ENCODE data around the gene KRTAP5-6.
A peak's percentile ranks its signal among the peaks of the same experiment; 100 is the strongest.

Gene KRTAP5-6

DNA sequence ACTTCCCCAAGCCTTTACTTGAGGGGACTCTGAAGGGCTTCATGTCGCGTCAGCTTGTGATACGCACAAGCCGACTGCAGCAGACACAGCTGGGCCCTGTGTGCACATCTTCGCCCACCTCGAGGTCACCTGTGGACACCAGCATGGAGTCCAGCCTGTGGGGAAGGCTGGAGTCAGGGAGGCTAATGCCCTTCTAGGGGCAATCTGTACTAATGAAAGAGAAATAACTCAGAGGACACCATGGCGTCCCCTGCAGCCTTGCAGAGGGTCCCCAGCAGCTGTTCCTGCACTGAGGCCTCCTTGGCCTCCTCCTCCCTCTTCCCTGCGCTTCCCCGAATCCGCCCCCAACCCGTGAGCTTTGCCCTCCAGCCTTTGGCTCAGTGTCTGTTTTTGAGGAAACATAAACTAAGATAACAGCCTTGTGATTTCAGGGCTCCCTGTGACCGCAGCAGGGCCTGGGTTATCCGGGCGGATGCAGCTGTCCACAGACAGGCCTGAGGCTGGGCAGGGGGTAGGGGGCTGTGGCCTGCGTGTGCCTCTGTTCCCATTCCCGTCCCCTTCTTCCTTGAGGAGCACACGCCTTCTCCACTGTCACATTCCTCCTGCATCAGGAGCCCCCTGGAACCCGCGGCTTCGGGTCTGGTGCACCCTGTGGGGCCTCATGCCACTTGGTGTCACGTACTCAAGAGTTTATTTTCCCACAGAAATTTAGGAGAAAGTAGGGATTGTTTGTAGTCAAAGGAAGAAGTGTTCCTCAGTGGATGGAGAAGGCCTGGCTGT lies 42.4 kb upstream of the KRTAP5-6 start:
- H3K27me3 Mint-ChIP-seq (ENCODE audit: low read depth) = peaks cover 21% of the 10 kb centered on the region
- TF ChIP-seq, protein P1, sequence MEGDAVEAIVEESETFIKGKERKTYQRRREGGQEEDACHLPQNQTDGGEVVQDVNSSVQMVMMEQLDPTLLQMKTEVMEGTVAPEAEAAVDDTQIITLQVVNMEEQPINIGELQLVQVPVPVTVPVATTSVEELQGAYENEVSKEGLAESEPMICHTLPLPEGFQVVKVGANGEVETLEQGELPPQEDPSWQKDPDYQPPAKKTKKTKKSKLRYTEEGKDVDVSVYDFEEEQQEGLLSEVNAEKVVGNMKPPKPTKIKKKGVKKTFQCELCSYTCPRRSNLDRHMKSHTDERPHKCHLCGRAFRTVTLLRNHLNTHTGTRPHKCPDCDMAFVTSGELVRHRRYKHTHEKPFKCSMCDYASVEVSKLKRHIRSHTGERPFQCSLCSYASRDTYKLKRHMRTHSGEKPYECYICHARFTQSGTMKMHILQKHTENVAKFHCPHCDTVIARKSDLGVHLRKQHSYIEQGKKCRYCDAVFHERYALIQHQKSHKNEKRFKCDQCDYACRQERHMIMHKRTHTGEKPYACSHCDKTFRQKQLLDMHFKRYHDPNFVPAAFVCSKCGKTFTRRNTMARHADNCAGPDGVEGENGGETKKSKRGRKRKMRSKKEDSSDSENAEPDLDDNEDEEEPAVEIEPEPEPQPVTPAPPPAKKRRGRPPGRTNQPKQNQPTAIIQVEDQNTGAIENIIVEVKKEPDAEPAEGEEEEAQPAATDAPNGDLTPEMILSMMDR (IDR thresholded peaks at IDR 0.05; ENCODE audit: unreplicated experiment in 3 of 3) = no peak
- H3K27ac Mint-ChIP-seq = peak overlapping the region; percentile 22 to 82 (median 66)
- peaks cover 44% of the 10 kb centered on the region for H3K4me1 Mint-ChIP-seq
- no peaks in the 10 kb centered on the region for H3K36me3 Mint-ChIP-seq (ENCODE audit: low read depth)
- H3K9me3 Mint-ChIP-seq = no peaks in the 10 kb centered on the region
- H3K4me3 Mint-ChIP-seq = no peak overlapping the region

DNA sequence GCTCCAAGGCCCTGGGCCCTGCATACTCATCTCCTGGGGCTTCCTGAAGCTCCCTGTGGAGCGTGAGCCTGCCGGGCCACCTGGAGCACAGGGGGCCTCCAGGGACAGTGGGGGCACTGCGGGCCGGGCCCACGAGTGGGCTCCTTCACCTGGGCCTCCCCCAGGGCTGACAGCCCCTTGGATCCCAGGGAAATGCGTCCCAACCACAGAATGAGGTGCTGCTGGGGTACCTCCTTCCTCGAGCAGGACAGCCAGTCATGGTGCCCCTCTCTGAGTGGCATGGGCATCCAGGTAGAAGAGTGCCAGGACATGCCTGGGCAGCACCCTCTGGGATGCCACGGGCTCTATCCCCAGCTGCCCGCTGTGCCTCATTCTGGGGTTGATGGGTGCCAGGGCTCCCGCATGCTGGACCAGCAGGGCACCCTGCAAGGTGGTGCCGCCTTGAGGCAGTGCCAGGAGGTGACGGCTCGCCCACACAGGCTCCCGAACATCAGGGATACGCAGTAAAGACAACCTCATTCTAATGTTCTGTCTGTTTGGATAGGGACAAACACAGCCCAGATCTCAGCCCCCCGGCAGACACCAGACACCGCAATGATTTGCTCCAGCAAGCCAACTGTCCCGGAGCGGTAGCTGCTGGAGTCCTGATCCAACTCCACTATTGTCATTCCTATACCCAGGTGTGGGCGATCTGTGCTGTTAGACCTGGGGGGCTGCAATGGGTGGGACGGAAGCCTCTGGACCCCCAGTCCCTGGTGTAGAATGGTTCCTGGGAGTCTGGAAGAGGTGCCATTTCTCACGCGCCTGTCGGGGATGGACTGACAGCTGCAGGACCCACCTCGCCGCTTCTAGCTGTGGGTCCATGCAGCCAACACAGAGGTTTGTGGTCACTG lies 41.6 kb upstream of the KRTAP5-6 start:
- Mint-ChIP-seq H3K27me3 (ENCODE audit: low read depth) (peaks cover 28% of the 10 kb centered on the region), H3K9me3 (no peaks in the 10 kb centered on the region), H3K36me3 (ENCODE audit: low read depth) (no peaks in the 10 kb centered on the region), H3K27ac (peak overlapping the region in 2 of 3 experiments; percentile 22 to 35), H3K4me3 (no peak overlapping the region), H3K4me1 (peaks cover 44% of the 10 kb centered on the region)
- TF ChIP-seq, protein P1 (IDR thresholded peaks at IDR 0.05; ENCODE audit: unreplicated experiment in 3 of 3) = no peak

DNA sequence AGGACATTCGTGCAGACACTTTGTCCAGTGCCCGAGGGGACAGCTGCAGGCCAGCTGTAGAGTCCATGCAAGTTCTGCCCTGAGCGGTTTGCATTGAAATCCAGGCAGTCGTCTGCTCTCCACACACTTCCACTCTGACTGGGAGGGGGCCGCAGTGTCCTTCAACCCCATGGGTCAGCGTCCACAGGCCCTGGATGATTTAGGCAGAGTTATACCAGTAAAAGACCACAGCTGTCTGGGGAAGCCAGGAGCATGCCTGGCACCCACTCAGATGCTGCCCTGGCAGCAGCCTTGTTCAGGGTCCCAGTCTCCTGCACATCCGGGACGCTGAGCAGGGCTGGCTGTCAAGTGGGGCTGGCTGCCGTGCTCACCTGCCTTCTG lies 40.9 kb upstream of the KRTAP5-6 start:
- H3K4me1 Mint-ChIP-seq = peaks cover 40% of the 10 kb centered on the region
- H3K36me3 Mint-ChIP-seq (ENCODE audit: low read depth) = no peaks in the 10 kb centered on the region
- no peak overlapping the region for H3K4me3 Mint-ChIP-seq
- peaks cover 24% of the 10 kb centered on the region for H3K27me3 Mint-ChIP-seq (ENCODE audit: low read depth)
- TF ChIP-seq, protein P1 (IDR thresholded peaks at IDR 0.05; ENCODE audit: unreplicated experiment in 3 of 3) = no peak
- peak overlapping the region in 2 of 3 experiments; percentile 35 to 44 for H3K27ac Mint-ChIP-seq
- H3K9me3 Mint-ChIP-seq = no peaks in the 10 kb centered on the region

DNA sequence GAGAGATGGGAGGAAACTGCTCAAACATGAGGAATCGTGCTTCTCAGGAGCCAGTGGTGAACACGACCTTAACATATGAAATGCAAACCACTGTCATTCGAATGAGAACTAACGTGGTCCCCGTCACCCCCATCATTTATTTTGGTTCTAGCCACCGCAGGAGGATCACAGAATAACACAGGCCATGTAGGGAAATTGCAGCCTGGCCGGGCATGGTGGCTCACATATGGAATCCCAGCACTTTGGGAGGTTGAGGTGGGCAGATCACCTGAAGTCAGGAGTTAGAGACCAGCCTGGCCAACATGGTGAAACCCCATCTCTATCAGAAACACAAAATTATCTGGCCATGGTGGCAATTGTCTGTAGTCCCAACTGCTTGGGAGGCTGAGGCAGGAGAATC lies 40.3 kb upstream of the KRTAP5-6 start:
- TF ChIP-seq, protein P1 (IDR thresholded peaks at IDR 0.05; ENCODE audit: unreplicated experiment in 3 of 3) = no peak

DNA sequence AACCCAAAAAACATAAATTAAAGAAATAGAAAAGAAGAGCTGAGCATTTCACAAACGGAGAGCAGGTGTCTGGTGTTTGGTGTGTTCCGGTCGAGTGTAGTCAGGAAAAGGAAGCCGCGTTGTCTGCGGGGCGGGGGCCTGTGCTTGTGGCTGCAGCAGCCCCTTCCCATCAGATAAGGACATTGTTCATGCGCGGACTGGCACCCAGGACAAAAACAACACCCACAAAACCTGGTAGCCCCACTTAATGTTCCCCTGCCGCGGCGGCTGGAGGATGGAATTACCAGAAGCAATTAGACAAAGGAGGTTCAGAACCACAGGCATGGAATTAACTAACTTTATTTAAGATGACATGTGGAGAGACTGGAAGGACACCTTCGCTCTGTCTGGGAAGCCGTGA lies 37.5 kb upstream of the KRTAP5-6 start:
- TF ChIP-seq, protein P1 (IDR thresholded peaks at IDR 0.05; ENCODE audit: unreplicated experiment in 3 of 3) = no peak
- no peak overlapping the region for H3K27ac Mint-ChIP-seq
- H3K9me3 Mint-ChIP-seq = no peaks in the 10 kb centered on the region
- no peak overlapping the region for H3K4me3 Mint-ChIP-seq
- H3K36me3 Mint-ChIP-seq (ENCODE audit: low read depth) = no peaks in the 10 kb centered on the region
- peaks cover 18% of the 10 kb centered on the region for H3K27me3 Mint-ChIP-seq (ENCODE audit: low read depth)
- peaks cover 18% of the 10 kb centered on the region for H3K4me1 Mint-ChIP-seq

More for the DNA sequence above, 40.3 kb upstream of the KRTAP5-6 start:
- H3K4me3 Mint-ChIP-seq = no peak overlapping the region
- H3K27ac Mint-ChIP-seq = peak overlapping the region in 1 of 3 experiments; percentile 44
- peaks cover 22% of the 10 kb centered on the region for H3K27me3 Mint-ChIP-seq (ENCODE audit: low read depth)
- peaks cover 34% of the 10 kb centered on the region for H3K4me1 Mint-ChIP-seq
- no peaks in the 10 kb centered on the region for H3K9me3 Mint-ChIP-seq
- H3K36me3 Mint-ChIP-seq (ENCODE audit: low read depth) = no peaks in the 10 kb centered on the region
